HTERT RPE-1 (cell line): Measurements from ENCODE around the gene CD59.
"Not testable (repeated sequence)": the region's sequence is repeated elsewhere in the genome, so short reads cannot be mapped to it uniquely, and the experiment has no call there.

ENCODE experiments used
- in situ Hi-C: fragments of 300-500 bp; cut with MboI; formaldehyde crosslinking; loops from 4 replicates; pipeline ENCODE4 v1.14.3; 2020; ENCODE audit warnings: low sequenced_read_pairs

Gene CD59

GRCh38 chr11:33696411-33696810 lies 39.8 kb downstream of the CD59 start:
- in situ Hi-C loops, result no loop called here

- in situ Hi-C loops, result no loop called here
Measured at GRCh38 chr11:33695051-33695566, 41.1 kb downstream of the CD59 start.

DNA sequence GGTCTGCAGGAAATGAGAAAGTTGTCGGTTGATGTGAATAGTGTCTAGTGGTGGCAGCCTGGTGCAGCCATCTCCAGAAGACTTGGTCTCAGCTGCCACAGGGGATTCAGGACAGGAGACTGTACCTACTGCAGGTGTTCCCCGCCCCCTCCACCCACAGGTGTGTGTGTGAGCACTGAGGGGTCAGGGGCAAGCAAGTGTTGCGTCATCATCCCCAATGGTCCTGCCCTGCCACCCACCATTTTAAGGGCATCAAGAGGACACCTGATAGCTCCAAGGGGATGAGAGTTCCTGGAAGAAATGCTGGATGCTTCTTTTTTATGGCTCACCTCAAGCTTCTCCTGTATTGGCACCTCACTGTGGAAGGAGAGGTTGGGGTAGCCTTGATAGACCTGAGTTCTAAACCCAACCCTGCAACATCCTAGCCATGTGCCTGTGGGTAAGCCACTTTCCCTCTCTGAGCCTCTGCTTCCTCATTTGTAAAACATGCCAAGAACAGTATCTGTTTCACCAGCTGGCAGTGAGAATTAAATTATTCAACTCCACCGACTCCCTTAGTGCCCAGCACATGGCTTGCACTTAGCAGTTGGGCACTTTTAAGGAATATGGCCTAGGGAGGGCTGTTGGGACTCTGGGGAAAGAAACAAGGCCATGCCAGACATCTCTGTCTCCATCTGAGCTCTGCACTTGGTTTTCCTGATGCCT lies 41.7 kb downstream of the CD59 start:
- in situ Hi-C loops, result no loop called here

- in situ Hi-C loops, result no loop called here
Measured at GRCh38 chr11:33692541-33692940, 43.7 kb downstream of the CD59 start.

- in situ Hi-C loops, result no loop called here
Measured at GRCh38 chr11:33692013-33692504, 44.2 kb downstream of the CD59 start.

DNA sequence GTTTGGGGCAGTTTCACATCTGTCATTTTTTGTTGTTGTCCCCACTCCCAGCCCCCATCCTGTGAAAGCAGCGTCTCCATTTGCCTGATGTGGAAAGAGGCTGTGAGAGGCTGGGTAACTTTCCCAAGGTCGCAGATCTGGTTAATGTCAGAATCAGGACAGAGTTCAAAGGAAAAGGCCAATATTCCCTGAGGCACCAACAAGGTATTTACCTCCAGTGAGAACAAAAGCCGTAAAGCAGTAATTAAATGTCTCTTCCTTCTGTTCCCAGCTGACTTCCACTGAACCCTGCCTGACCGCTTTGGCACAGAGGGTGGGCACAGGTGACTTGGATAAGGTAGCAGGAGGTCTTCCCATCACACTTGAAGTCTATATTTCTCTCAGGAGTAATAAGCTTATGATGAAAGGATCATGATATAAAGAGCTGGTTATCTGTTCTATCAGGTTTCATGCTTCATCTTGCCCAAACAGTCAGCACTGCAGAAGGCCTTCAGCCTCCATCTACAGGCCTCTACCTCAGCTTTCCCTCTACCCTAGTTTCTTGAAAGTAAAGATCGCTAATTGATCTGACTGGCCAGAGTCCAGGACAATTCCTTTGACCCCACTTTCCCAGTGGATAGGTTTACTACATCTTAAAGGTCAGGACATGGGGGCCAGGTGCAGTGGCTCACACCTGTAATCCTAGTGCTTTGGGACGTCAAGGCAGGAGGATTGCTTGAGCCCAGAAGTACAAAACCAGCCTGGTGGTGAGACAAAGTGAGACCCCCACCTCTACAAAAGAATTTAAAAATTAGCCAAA lies 45.0 kb downstream of the CD59 start:
- in situ Hi-C loops, result no loop called here

DNA sequence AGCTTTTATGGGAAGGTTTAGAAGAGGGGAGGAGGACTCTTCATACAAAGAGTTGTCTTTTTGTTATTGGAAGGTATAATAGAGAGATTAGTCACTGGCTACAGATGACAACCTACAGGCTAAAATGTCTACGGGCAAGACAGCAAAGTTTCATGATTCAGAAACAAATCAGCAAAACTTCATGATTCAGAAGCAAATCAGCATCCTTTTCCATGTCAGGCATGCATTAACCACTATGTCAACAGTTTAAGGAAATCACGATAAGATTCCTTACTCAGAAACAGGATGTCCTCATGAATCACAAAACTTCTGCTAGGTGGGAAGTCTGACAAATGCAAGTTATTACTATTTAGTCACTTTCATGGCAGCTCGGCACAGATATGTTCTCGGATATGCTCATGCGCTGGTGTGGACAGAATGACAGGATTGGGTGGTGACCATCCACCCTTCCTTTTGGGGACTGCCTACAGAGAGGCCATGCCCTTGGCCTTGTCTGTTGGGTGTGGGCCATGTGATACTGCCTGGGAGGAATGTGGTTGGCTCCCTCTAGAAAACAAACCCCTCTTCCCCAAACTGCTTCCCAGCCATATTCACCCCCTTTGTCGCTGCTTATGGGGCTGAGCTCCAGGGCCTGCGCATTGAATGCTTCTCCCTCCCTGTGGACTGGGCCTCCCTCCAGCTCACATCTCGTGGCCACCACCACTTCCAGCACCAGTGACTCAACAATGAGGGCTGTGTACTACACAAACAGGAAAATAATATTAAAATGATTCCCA lies 45.7 kb downstream of the CD59 start:
- in situ Hi-C loops, result no loop called here

GRCh38 chr11:33689501-33689900 lies 46.7 kb downstream of the CD59 start:
- in situ Hi-C loops, result no loop called here

- in situ Hi-C loops, result no loop called here
Measured at GRCh38 chr11:33689085-33689484, 47.1 kb downstream of the CD59 start.

DNA sequence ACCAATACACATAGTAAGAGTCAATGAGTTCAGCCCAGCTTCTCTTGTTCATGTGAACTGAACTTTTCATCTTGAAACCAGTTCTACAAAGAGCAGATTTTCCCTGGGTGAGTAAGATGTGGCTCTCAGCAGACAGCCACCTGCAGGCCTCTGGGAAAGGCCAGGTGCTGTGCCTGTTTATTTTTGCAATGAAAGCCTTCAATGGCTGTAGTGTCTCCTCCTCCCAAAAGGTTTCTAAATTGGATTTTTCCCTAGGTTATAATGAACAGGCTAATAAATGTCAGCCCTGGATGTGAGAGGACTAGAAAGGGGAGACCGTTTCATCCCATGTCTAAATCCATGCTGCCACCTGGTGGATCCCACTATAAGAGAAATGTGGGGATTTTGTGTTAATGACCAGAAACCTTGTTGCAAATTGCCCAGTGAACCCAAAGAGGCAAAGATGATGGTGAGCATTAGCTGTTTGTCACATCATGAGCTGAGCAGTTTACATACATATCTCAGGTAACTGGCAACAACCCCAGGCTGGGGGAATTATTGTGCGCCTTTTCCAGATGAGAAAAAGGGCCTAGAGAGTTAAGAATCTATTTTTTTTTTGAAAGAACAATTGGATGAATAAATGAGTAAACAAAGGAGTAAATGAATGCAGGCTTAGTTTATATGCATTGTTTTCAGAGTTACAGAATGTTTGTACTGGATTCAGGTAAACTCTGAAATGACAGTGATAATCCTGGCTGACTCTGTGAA lies 48.3 kb downstream of the CD59 start:
- in situ Hi-C loops, result no loop called here

DNA sequence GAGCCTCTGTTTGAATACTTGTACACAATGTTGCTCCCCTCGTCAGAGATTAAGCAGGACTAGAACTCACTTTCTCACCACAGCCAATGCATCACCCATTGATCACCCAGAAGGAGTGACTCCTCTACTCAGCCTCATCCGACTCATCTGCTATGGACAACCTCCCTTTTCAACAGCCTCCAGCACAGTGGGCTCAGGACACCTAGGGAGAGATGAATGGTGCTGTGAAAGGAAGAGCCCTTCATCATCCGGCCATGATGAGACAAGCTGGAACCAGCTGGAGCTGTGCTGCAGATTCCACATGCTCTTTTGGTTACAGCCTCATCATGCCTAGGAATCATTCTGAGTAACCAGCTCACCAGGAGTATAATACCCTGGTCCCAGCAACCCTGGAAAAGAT lies 51.1 kb downstream of the CD59 start:
- in situ Hi-C loops, result no loop called here

- in situ Hi-C loops, result no loop called here
Measured at GRCh38 chr11:33684003-33684706, 52.1 kb downstream of the CD59 start.

GRCh38 chr11:33682446-33682845 lies 53.8 kb downstream of the CD59 start:
- in situ Hi-C loops, result no loop called here

GRCh38 chr11:33682019-33682418 lies 54.2 kb downstream of the CD59 start:
- in situ Hi-C loops, result no loop called here

DNA sequence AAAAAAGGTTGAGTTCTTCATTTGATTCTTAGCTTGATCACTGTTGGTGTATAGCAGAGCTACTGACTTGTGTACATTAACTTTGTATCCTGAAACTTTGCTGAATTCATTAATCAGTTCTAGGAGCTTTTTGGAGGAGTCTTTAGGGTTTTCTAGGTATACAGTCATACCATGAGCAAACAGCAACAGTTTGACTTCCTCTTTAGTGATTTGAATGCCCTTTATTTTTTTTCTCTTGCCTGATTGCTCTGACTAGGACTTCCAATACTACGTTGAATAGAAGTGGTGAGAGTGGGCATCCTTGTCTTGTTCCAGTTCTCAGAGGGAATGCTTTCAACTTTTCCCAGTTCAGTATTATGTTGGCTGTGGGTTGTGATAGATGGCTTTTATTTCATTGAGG lies 57.6 kb downstream of the CD59 start:
- in situ Hi-C loops, result not testable (repeated sequence)

- in situ Hi-C loops, result loop anchor here (25.0 kb wide), 1 partner anchor 312 kb away; no protein-coding TSS in a partner anchor
Measured at GRCh38 chr11:33674035-33674814, 62.0 kb downstream of the CD59 start.

- in situ Hi-C loops, result loop anchor here (25.0 kb wide), 1 partner anchor 310 kb away; no protein-coding TSS in a partner anchor
Measured at GRCh38 chr11:33672273-33672672, 64.0 kb downstream of the CD59 start.

- in situ Hi-C loops, result loop anchor here (25.0 kb wide), 1 partner anchor 308 kb away; no protein-coding TSS in a partner anchor
Measured at GRCh38 chr11:33670250-33671011, 65.8 kb downstream of the CD59 start.
